M059J (cell line): Measurements from ENCODE around the gene FAM149A. TPM values are rescaled to one million over a fixed set of nuclear protein-coding genes. Genes with fewer than 3 reads are reported as not detected.

ENCODE experiments used
- DNase-seq: peaks from one replicate; pipeline ENCODE4 v3.0.0-alpha.2; 2012; ENCODE audit warnings: low read depth
- total RNA-seq: library from RNA; depleted of rRNA; stranded (reverse); fragments of >200 nt; shearing (Covaris generic); gene quantifications from 2 replicates; pipeline ENCODE4 v1.2.3, GENCODE V29; 2014; rRNA removed

FAM149A gene
- total RNA-seq = not detected in 2 replicates

- no peak for DNase-seq
Observed at GRCh38 chr4:186104114-186104889, at the start of gene FAM149A. Gene FAM149A, plus strand, starts transcription at chr4:186104704.

GRCh38 chr4:186058253-186058979 lies 46.1 kb upstream of the FAM149A start:
- DNase-seq = no peak

- no peak for DNase-seq
Observed at GRCh38 chr4:186058980-186059316, 45.6 kb upstream of the FAM149A start.

GRCh38 chr4:186061921-186062320 lies 42.6 kb upstream of the FAM149A start:
- DNase-seq = no peak

- DNase-seq = peak; percentile 61
Observed at GRCh38 chr4:186067757-186068385, 36.6 kb upstream of the FAM149A start.

DNA sequence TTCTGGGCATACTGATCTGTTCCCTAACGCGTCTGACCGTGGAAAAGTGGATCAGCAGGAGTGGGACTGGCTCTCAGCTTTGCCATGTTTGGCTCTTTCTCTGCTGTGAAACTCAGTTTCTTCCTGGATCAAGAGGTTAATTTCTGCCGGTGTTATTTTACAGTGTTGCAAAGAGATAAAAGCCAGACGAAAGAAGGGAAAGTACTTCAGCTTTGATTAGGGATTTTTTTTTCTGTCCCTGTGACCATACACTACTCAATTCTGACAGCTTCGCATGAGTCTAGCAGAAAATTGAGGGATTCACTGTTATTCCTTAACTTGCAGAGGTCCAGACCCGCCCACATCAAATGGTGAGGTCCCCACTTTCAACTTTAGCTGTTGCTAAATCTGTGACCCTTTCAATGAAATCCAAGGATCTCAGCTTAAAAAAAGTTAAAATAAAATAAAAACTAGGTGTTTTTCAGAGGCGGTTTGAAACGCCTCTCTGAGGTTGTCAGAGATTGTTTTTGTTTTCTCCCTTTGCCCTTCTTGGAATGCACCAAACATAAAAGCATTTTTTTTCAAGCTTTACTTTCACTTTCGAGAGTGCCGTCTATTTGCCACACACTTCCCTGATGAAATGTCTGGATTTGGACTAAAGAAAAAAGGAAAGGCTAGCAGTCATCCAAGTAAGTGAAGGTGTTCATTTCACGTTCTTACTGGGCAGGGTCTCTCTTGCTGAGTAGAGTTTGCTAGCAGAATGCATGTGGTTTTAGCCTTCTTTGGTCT lies 35.7 kb upstream of the FAM149A start, which contains the start of gene TLR3:
Gene TLR3, plus strand, starts transcription at position 576 of the 768 bp plus-strand sequence. CDS start 7,464 bp downstream, outside the sequence.
- DNase-seq = peak; percentile 42

DNA sequence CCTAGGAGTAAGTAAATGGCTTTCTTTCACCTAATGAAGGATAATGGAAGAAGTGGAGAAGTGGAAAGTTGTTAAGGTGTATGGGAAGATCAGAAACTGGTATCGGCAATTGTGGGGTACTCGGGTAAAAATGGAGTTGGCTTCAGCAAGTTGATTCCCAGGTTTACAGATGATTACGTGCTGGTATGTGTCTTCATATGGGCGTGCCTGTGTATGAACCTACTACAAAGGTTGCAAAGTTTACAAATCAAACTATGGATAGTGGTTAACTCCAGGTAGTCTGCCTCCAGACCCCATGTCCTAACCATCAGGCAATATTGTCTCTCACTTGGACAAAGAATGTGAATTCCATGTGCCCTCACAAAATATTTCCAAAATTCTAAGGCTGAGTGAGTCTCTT lies 34.8 kb upstream of the FAM149A start:
- DNase-seq = no peak

DNA sequence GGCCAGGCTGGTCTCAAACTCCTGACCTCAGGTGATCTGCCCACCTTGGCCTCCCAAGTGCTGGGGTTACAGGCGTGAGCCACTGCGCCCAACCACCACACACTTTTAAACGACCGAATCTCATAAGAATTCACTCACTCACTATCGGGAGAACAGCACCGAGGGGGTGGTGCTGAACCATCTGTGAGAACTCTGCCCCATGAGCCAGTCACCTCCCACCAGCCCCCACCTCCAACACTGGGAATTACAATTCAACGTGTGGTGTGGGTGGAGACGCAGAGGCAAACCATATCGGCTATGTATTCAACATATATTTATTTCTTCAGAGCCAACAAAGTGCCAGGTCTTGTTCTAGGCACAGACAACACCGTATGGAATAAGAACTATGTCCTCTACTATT lies 32.0 kb upstream of the FAM149A start:
- DNase-seq = no peak

- DNase-seq = no peak
Observed at GRCh38 chr4:186074189-186074588, 30.3 kb upstream of the FAM149A start.

DNA sequence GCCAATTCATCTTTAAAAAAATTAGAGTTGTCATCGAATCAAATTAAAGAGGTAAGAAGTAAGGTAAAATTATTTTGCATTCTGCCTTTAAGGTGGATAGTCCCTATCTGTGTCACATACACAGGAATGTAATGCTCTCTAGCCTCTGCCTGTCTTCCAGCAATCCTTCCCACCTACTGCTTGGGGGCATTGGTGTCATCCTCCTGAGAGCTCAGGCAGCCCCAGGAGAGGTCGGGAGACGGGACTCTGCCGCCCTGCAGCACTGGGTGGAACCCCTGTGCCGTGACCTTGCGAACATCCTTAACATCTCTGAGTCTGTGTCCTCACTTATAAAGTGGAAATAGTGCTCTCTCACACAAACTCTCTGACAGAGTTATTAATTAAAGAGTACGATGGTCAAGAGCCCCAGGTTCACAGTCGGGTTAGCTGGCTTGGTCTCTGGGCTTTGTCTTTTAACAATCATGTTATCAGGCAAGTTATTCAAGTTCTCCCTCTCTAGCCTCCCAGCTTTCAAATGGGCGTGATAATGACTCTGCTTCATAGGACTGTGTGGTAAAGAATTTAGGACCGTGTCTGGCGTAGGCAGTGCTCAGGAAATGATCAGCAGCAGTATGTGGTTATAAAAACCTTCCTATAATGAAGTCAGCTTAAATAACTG lies 25.4 kb upstream of the FAM149A start:
- no peak for DNase-seq

DNA sequence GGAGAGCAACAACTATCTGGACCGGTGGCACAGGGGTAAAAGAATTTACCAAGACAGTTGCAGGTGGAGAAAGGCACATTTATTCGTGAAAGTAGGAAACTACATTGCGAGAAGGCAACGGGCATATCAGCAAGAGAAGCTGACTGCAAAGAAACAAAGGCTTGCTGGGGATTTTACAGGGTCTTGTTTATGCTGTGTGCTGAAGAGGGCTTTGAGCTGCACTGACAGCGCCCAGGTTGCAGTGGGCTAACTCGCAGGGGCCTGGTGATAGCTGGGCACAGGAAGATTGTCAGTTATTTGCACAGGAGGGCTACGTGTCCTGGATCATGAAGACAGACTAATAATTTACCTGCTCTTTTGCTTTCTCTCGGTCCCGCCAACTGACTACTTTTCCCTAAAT lies 24.8 kb upstream of the FAM149A start:
- no peak for DNase-seq

GRCh38 chr4:186081202-186081807 lies 23.2 kb upstream of the FAM149A start:
- peak; percentile 12 for DNase-seq

DNA sequence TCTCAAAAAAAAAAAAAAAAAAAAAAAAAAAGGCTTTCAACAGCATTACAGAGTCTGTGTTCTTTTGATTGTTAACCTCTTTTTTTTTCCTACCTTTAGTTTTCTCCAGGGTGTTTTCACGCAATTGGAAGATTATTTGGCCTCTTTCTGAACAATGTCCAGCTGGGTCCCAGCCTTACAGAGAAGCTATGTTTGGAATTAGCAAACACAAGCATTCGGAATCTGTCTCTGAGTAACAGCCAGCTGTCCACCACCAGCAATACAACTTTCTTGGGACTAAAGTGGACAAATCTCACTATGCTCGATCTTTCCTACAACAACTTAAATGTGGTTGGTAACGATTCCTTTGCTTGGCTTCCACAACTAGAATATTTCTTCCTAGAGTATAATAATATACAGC lies 22.3 kb upstream of the FAM149A start:
- no peak for DNase-seq

GRCh38 chr4:186088523-186088922 lies 16.0 kb upstream of the FAM149A start:
- no peak for DNase-seq

- no peak for DNase-seq
Observed at GRCh38 chr4:186092296-186092695, 12.2 kb upstream of the FAM149A start.

DNA sequence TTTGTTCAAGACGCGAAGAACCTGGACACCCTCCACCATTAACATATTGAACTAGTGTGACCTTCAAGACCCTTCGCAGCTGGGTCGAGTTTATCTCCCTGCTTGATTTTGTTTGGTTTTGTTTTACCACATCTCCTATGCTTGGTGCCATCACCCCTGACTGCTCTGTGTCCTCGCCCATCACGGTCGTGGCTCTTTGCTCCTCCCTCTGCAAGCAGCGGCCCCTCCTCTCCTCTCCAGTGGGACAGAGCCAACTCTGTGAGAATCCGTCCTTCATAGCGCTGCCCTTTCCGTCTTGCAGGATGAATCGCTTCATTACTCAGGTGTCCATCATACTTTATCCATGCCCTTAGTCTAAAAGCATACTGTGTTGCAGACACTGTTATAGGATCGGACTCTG lies 9.1 kb upstream of the FAM149A start:
- DNase-seq = peak; percentile 18

- no peak for DNase-seq
Observed at GRCh38 chr4:186096681-186097165, 7.8 kb upstream of the FAM149A start.

DNA sequence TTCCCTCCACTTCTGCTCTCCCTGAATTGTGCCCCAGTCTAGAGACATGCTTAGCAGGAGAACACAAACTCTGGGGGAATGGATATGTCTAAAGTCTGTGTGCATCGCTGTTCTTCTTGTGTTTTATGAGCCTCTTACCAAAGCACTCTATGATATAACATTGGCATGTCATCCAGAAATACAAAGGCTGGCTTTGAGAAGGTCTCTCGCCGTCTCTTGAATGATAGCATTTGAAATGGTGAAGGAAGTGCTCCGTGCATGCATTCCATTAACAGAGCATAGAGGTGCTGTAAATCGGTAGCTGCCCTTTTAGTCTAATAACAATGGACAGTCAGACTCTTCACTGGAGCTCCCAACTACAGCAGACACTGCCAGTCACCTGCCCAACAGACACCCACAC lies 7.1 kb upstream of the FAM149A start:
- no peak for DNase-seq

DNA sequence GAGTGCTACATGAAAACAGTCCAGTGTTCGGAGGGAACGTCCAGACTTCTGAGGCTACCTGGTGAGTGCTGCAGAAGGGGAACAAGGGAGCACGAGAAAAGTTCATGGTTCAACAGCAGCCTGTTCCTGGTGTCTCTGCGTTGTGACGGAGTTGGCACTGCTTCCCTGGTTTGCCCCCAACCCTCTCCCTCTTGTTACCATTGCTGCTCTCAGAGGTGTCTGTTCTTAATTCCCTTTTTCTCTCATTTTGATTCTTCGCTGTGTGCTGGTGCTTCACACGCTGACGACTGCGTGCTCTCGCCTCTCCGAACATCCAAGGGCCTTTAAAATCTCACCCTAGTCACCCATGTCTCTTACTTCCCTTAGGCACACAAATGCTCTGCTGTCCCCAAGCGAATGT lies 1.6 kb upstream of the FAM149A start:
- DNase-seq = no peak

DNA sequence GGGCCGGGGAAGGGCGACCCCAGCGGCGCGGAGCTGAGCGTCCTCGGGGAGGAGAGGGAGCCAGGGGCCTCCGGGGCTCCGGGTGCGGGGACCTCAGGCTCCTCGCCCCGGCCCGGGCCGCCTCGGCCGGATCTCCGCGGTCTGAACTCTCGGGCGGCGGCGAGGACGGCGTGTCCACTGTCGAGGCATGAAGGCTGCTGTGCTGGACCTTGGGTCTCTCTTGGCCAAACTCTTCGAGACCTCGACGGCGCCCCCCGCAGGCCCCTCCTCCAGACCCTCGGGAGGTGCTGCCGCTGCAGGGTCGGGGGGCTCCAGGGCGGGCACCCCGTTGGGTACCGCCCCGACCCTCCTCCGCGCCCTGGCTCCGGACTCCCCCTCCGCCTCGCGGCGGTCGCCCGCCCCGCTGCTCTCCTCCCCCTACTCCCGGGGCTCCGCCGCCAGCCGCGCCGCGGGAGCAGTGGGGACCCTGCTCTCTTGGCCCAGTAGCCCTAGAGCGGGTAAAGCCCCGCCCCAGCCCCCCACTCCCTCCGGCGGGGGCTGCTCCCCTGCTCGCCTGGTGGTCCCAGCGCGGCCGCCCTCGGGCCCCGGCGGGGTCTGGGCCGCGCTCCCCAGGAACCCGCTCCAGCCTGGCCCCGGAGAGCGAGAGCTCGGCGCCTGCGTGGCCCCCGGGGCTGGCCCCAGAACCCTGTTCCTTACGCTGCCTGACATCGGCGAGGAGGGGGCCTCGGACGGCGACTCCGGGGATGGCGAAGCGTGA lies 564 bp downstream of the FAM149A start:
- DNase-seq = no peak
